GM12801 (cell line): ENCODE data around the gene DPH3.

Experiments used
- CTCF ChIP-seq: IDR thresholded peaks from one replicate; pipeline ENCODE4 v1.5.1; 2011; ENCODE audit warnings: control low read depth; ENCODE audit not compliant: insufficient read length; ENCODE audit errors: extremely low read depth

The DPH3 gene

GRCh38 chr3:16264708-16265454, at the start of gene DPH3, which contains the start of gene OXNAD1:
DPH3 (minus strand) TSS chr3:16264943; CDS start chr3:16264876, 67 bp downstream.
OXNAD1 (plus strand) TSS chr3:16265212; CDS start chr3:16270953, 5,741 bp downstream.
- no peak for TF ChIP-seq CTCF

- TF ChIP-seq CTCF = no peak
Observed at GRCh38 chr3:16313886-16314645, 49.3 kb upstream of the DPH3 start.

DNA sequence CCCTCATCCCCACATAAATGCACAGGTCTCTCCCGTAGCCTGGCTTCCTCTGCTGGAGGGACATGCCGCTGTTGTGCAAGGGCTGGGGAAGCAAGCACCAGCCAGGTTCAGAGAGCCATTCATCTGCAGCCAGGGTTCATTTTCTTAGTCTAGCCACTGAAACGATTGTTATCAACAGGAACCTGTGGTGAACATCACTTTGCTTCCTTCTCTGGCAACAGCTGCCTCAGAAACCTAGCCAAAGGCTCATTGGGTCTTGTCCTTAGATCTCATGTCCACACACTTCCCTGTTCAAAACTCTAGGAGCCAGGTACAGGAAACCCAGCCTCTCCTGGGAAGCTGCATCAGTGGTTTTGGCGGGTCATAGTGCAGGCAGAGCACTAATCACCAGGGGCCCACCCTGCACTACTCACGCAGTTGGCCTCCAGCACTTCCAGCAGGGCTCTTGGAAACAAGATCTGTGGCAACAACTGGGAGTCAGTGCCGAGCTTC, 47.3 kb upstream of the DPH3 start:
- TF ChIP-seq CTCF = no peak

DNA sequence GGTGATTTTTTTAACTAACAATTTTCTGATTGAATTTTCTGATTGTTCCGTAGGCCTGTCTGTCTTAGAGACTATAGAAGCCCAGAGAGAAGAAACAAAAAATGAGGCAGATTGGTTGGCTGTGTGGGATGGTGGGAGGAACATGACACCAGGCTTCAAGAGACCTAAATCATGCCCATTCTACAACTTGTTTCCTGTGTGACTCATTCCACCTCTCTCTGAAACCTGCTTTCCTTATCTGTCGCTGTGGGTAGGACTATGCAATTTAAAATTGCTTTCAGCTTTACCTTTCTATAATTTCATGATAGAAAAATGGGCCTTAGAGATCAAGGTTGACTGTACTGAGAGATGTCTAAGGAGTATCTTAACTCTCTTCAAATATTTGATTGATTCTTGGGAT, 44.8 kb upstream of the DPH3 start:
- no peak for TF ChIP-seq CTCF

DNA sequence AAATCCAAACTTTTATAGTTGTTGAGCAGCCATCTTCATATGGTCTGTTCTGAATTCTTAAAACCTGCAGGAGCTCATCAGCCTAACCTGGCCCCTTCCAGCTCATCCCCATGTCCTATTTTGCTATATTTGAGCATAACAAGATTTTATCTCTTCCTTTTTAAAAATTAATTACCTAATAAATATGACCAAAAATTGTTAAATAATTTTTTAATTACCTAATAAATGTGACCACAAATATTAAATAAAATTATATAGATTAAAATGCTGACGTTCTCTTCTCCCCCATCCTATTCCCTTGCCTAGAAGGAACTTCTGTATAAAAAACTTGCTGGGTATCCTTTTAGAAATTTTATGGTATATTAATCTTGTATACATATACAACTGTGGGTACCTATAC, 44.0 kb upstream of the DPH3 start:
- TF ChIP-seq CTCF = no peak

DNA sequence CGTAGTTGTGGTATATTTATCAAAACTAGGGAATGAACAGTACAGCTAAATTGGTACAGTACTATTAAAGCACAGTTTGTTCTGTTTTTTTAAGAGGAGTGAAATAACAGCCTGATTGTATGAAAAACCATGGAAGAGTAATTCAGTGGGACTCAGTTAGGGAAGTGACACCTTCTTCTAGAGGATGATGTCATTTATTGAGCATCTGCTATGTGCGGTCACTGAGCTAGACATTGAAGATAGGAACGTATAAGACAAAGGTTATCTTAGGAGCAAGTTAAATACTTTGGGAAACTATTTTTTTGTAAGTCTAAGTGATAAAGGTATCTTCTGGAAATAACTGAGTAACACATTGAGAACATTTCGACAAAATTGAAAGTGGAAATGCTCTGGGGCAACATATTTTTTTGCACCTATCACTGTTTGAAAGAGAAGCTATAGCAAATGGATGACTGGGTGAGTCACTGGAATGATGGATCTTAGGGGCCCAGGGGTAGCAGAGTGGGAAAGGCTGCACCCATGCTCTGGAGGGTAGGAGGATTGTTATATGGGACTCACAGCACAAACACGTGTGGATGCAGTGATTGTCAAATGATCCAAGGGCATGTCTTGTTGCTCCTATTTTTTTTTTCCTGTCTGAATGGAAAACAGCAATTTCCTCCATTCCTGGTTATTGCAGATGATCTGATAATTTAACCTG, 43.2 kb upstream of the DPH3 start:
- TF ChIP-seq CTCF = no peak

GRCh38 chr3:16305111-16305541, 40.4 kb upstream of the DPH3 start:
- TF ChIP-seq CTCF = no peak
